Measurements from ENCODE around the gene C12orf42.
A peak's percentile ranks its signal among the peaks of the same experiment; 100 is the strongest.

The C12orf42 gene

DNA sequence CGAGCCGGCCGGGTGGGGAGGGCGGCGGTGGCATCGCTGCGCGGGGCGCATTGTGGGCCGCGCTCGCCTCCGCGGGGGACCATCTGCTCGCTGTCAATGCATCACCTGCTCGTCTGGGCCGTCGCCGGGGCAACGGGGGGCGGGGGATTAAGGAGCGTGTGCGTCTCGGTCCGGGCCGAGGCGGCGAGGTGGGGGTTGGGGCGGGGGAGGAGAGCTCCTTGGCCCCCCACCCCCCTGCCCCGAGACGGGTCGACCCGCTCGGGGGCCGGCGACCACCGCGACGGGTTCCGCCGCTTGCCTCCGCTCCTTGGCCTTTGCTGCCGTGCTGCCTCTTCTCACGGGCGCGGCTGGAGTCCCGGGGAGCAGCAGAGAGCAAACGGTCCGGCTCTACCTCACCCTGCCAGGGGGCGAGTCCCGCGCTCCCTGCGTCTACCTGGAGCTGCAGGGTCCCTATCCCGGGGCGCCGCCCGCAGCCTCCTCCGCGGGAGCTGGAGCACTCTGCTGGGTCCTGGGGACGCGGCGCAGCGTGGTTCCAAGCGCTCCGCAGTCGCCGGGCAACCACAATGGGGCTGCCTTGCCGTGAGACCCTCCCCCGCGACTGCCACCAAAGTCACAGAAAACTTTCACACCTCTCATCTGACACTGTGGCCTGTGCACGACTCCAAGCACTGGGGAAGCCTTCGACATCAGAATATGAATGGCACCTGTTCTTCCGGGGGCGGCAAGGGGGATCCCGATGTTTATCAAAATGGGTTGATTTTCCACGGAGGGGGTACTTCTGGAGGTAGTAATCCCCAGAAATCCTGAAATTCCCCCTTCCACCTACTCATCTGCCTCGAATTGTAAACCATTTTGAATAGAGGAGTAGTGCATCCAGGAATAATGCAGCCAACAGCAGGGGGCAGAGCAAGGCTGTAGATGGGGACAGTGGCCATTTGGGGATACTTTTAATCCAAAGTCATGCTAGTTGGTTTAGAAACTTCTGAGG is at the start of gene C12orf42:
TSS of gene C12orf42 (minus strand) at position 500 of the 988 bp plus-strand sequence. CDS start 17,542 bp downstream, outside the sequence.
- peak; percentile 68 for DNase-seq

DNA sequence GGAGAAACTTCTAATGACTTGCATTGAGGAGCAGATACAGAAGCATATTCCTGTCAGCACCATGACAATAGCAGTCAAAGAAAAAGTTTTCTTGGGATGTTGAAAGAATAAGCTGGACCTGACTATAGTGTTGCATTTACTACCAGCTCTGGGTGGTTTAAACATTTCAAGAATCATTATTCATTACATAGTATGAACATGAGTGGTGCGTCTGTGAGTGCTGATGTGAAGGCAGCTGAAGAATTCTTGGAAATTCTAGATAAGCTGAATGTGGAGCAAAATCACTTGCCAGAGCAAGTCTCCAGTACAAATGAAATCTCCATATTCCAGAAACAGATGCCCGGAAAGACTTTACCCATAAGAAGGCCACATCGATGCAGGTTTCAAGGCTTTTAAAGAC is 46.3 kb upstream of the C12orf42 start:
- no peak for DNase-seq

DNA sequence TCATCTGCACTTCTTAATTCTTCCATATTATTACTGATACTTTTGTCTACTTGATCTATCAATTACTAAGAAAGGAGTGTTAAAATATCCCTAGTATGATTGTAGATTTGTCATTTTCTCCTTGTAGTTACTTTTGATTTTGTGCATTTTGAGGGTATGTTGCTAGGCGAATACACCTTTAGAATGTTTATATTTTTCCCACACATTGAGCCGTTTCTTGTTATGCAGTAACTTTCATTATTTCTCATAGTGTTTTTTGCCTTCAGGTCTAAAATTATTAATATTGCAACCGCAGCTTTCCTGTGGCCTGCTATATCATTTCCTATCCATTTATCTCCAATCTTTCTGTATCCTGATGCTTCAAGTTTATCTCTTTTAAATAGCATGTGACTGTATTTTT is 44.6 kb upstream of the C12orf42 start:
- DNase-seq, result no peak

DNA sequence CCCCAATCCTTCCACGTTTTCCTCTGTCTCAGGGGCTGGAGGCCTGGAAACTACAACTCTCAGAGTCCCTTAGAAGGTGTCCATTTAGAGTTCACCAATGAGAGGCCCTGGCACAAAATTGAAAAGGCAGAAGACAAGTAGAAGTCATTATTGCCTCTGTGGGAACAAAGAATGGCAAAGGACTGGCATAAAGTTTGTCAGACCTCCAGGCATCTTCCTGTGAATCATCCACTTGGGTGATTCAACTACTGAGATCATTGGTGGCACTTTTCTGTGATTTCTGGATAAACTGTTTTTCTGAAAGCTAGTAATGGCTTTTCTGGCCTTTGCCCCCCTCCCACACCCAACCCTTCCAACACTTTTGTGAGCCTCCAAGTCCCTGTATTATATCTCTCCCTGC is 42.6 kb upstream of the C12orf42 start:
- DNase-seq, result no peak

DNA sequence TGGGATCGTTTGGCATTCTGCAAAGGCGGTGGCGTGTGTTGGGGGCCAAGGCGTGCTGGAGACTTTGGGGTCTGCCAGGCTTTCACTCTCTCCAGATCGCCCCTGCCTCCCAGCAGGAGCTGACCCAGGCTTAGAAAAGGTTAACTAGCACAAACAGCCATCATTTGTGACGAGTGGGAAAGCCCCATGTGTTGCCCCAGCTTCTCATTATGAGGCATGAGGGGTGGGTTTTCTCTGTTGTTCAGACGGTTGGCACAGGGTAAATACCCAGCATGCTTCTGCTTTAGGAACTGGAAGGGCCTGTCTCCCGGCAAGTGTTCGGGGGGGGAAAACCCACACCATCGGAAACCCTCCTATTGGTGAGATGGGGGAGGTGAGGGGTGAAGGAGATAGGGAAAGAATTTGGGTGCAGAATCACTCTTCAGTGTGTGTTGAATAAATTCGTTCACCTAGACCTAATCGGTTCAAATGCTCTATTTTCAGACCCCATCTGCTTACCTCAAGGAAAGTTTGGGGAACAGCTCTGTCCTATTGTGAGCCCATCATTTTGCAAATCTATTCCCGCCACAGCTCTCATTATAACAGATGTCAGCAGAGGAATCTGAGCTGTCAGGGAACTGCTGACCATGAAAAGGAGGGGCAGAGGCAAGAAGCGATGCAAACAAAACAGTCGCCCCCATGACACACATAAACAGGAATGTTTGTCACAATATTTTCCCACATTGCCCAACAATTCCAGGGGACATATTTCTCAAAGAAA is 34.7 kb upstream of the C12orf42 start:
- DNase-seq, result no peak

GRCh38 chr12:103529306-103529705 is 33.5 kb upstream of the C12orf42 start:
- DNase-seq, result no peak

GRCh38 chr12:103524238-103524875 is 28.6 kb upstream of the C12orf42 start:
- DNase-seq, result no peak

DNA sequence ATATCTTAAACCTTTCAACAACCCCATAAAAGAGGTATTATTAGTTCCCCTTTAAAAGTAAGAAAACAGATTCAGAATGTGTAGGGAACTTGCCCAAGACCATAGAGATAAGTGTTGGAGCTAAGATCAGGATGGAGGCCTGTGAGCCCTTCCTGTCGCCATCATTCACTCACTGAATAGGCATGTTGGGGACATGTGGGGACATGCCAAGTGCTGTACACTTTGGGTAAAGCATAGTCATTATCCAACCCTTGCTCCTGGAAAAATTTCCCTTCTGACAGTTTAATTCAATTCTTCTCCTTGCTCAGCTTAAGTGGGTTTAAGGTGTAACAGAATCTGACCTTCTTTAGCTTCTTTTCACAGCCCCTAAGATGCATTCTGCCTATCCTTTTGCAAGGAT is 28.0 kb upstream of the C12orf42 start:
- no peak for DNase-seq

GRCh38 chr12:103520686-103521215 is 25.0 kb upstream of the C12orf42 start:
- no peak for DNase-seq

DNA sequence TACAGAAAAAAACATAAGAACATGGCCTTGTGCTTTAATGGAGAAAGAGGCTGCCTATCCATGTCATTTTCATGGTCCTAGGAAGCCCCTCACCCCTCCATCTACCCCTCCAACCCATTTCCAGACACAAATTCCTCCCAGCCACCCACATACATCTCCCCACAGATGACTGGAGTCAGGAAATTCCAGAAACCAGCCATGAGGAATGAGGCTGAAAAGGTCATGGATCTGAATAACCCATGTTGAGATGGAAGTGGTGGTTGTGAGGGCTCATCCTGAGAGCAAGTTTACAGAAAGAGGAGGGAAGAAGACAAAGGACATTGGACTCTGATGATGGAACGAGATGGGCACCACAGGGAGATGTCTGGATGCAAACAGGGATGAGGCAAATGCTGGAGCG is 23.9 kb upstream of the C12orf42 start:
- DNase-seq, result no peak

DNA sequence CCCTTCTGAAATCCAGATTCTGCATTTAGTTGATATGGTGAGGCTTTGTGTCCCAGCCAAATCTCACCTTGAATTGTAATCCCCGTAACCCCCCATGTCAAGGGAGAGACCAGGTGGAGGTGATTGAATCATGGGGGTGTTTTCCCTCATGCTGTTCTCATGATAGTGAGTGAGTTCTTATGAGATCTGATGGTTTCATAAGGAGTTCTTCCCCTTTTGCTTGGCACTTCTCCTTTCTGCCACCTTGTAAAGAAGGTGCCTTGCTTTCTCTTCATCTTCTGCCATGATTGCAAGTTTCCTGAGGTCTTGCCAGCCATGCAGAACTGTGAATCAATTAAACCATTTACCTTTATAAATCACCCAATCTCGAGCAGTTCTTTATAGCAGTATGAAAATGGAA is 23.1 kb upstream of the C12orf42 start:
- DNase-seq, result no peak

GRCh38 chr12:103517161-103517560 is 21.4 kb upstream of the C12orf42 start:
- no peak for DNase-seq

- DNase-seq, result no peak
These were observed 19.6 kb upstream of the C12orf42 start for GRCh38 chr12:103515341-103515740.

DNA sequence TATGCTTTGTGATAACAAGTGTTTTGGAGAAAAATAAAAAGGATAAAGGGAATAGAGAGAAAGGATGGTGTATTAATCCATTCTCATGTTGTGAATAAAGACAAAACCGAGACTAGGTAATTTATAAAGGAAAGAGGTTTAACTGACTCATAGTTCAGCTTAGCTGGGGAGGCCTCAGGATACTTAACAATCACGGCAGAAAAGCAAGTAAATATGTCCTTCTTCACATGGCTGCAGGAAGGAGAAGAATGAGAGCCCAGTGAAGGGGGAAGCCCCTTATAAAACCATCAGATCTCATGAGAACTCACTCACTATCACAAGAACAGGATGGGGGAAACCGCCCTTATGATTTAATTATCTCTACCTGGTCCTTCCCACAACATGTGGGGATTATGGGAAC is 18.1 kb upstream of the C12orf42 start:
- no peak for DNase-seq

DNA sequence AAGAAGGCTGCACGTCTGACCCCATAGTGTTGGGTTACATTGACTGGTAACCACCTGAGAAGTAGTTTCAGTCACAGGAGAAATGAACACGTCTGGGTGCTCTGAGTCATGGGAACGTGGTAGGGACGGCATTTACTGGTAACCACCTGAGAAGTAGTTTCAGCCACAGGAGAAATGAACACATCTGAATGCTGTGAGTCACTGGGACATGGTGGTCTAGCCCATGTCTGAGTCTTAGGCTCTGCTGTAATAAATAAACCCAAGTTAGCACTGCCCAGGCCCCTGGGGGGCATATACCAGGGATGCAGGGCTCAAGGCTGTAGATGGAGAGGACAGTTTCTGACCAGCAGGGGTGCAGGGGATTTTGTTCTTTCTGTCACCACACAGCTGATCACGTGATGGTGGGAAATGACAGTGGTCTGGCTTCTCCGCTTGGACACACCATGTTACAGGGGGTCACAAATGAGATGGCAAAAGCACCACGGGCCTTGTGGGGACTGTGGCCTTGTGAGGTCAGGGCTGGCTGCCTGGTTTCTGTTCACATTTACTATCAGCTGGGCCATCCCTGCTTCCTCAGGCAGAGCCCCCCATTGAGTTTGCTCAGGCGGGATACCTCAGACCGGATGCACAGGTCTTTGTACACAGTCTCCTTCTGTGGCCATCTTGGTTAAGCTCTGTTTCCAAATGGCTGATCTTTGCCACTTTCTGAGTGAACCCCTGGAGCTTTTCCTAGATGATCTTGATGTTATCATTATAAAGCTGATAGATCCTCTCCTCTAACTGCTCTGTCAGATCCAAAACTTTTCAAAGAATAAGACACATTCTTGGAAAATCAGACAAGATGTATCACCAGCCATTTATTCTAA is 9.8 kb upstream of the C12orf42 start:
- no peak for DNase-seq

DNA sequence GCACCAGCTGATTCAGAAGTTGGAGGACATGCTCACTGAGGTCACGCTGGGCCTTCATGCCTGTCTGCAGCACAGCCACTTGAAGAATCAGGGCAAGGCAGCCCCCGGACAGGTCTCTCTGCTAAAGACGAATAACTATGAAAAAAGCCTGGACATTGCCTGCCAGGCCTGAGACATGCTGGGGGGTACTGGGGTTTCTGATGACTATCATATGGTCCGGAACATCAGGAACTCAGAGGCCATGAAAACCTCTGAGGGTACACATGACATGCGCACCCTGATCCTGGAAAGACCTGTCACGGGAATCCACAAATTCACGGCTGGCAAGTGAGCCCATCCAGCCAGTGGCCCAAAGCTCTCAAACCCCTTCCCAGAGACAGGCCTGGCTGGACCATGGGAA is 8.8 kb upstream of the C12orf42 start:
- no peak for DNase-seq

GRCh38 chr12:103503546-103504480 is 8.0 kb upstream of the C12orf42 start:
- no peak for DNase-seq

GRCh38 chr12:103501447-103501846 is 5.7 kb upstream of the C12orf42 start:
- no peak for DNase-seq

- no peak for DNase-seq
These were observed 3.8 kb upstream of the C12orf42 start for GRCh38 chr12:103499571-103499970.

GRCh38 chr12:103498990-103499389 is 3.2 kb upstream of the C12orf42 start:
- no peak for DNase-seq
